Measurements from ENCODE around the gene GLDN. TPM values are rescaled to one million over a fixed set of nuclear protein-coding genes. Genes with fewer than 3 reads are reported as not detected.

GLDN gene
- under 0.01 TPM in 1 of 2 replicates, not detected in the other for total RNA-seq

GRCh38 chr15:51341366-51342226, at the start of gene GLDN:
Gene GLDN (plus strand): TSS chr15:51341655. CDS start chr15:51341685, 30 bp downstream.

GRCh38 chr15:51338496-51338895, 3.0 kb upstream of the GLDN start, which contains the start of gene CYP19A1:
Gene CYP19A1 (minus strand): TSS chr15:51338596. CDS start chr15:51242912, 95,684 bp downstream.

Other genes starting within 250 kb of the GLDN start
- gene TNFAIP8L3, start 246.7 kb upstream of the GLDN start, total RNA-seq: 1.2 and 6.6 TPM in 2 replicates
- gene CYP19A1, start 3.1 kb upstream of the GLDN start, total RNA-seq: not detected in 2 replicates